GM23338 (cell line): Measurements from ENCODE around the gene PLCG2. TPM values are rescaled to one million over a fixed set of nuclear protein-coding genes. Genes with fewer than 3 reads are reported as not detected.

ENCODE experiments used
- ATAC-seq: fragments of 200-7000 bp; cut with Tn5 transposase; 3 replicates; pipeline ENCODE4 v1.9.1; 2020
- DNase-seq: peaks from one replicate; pipeline ENCODE4 v3.0.0-alpha.2; 2015; ENCODE audit warnings: low spot score
- H2AFZ ChIP-seq: fragments of 200-600 bp; sonication (generic); 2 replicates; pipeline ENCODE4 v1.8.0; 2016; ENCODE audit warnings: antibody characterized with exemption, mild to moderate bottlenecking, moderate library complexity
- H3F3A ChIP-seq: fragments of 200-600 bp; sonication (generic); replicated peaks from 2 replicates; pipeline ENCODE4 v1.8.0; 2017; ENCODE audit warnings: antibody characterized with exemption, mixed run types, low read depth
- H3K27ac ChIP-seq: fragments of 200-600 bp; sonication (generic); 2 replicates; pipeline ENCODE4 v1.6.1; 2016; ENCODE audit warnings: low read depth
- H3K27me3 ChIP-seq: fragments of 200-600 bp; sonication (generic); 2 replicates; pipeline ENCODE4 v1.8.0; 2016; ENCODE audit warnings: mild to moderate bottlenecking, mixed run types, moderate library complexity; ENCODE audit not compliant: insufficient read depth
- H3K36me3 ChIP-seq: fragments of 200-600 bp; sonication (generic); 2 replicates; pipeline ENCODE4 v1.8.0; 2016; ENCODE audit warnings: mild to moderate bottlenecking; ENCODE audit not compliant: insufficient read depth
- H3K4me1 ChIP-seq: fragments of 200-600 bp; sonication (generic); 2 replicates; pipeline ENCODE4 v1.8.0; 2016; ENCODE audit warnings: mild to moderate bottlenecking, moderate library complexity; ENCODE audit not compliant: insufficient read depth
- H3K4me2 ChIP-seq: fragments of 200-600 bp; sonication (generic); 2 replicates; pipeline ENCODE4 v1.7.1; 2017; ENCODE audit warnings: mixed run types
- H3K4me3 ChIP-seq: fragments of 200-600 bp; sonication (generic); 2 replicates; pipeline ENCODE4 v1.6.1; 2016; ENCODE audit warnings: mixed run types
- H3K79me2 ChIP-seq: fragments of 200-600 bp; sonication (generic); replicated peaks from 2 replicates; pipeline ENCODE4 v1.8.0; 2017; ENCODE audit warnings: mild to moderate bottlenecking; ENCODE audit not compliant: insufficient read depth
- H3K9me2 ChIP-seq: fragments of 200-600 bp; sonication (generic); 2 replicates; pipeline ENCODE4 v1.8.0; 2017; ENCODE audit not compliant: insufficient read depth
- H4K20me1 ChIP-seq: fragments of 200-600 bp; sonication (generic); replicated peaks from 2 replicates; pipeline ENCODE4 v1.8.0; 2017; ENCODE audit warnings: mild to moderate bottlenecking; ENCODE audit not compliant: insufficient read depth
- H3K27ac Mint-ChIP-seq: 2 replicates; pipeline ENCODE4 v1.8.0; 2020; ENCODE audit warnings: inconsistent platforms, mild to moderate bottlenecking, moderate library complexity, mixed read lengths
- H3K27me3 Mint-ChIP-seq: 3 replicates; pipeline ENCODE4 v1.8.0; 2022; ENCODE audit warnings: low read depth, mild to moderate bottlenecking, moderate library complexity, mixed read lengths, inconsistent platforms; ENCODE audit not compliant: insufficient read depth, poor library complexity
- H3K36me3 Mint-ChIP-seq: 3 replicates; pipeline ENCODE4 v1.8.0; 2021; ENCODE audit warnings: low read depth, mild to moderate bottlenecking, inconsistent platforms, moderate library complexity, mixed read lengths
- H3K4me1 Mint-ChIP-seq: 3 replicates; pipeline ENCODE4 v1.8.0; 2020; ENCODE audit warnings: mild to moderate bottlenecking, inconsistent platforms, mixed read lengths
- H3K4me3 Mint-ChIP-seq: 3 replicates; pipeline ENCODE4 v1.8.0; 2021; ENCODE audit warnings: moderate library complexity, mild to moderate bottlenecking, inconsistent platforms, mixed read lengths
- H3K9me3 Mint-ChIP-seq: 3 replicates; pipeline ENCODE4 v1.8.0; 2020; ENCODE audit warnings: moderate library complexity, mild to moderate bottlenecking, inconsistent platforms, mixed read lengths
- POLR2AphosphoS5 ChIP-seq: IDR thresholded peaks from 2 replicates; pipeline ENCODE4 v1.6.1; 2016; ENCODE audit warnings: antibody characterized with exemption, low read depth
- STAT1 ChIP-seq: IDR thresholded peaks from one replicate; pipeline ENCODE4 v1.6.1; 2016; ENCODE audit warnings: antibody characterized with exemption; ENCODE audit not compliant: unreplicated experiment
- polyA plus RNA-seq: library from polyadenylated mRNA; unstranded; fragments of >200 nt; fragmentation: Nextera tagmentation; extraction: Ambion mirVana; gene quantifications from 2 replicates; pipeline ENCODE4 v1.2.1, GENCODE V29; 2016
- total RNA-seq: library from RNA; depleted of rRNA; stranded (reverse); fragments of >200 nt; shearing (Covaris generic); gene quantifications from 2 replicates; pipeline ENCODE4 v1.2.3, GENCODE V29; 2014
- TF ChIP-seq, protein P1 (sequence below): fragments of 250-450 bp; sonication (Bioruptor Pico); IDR thresholded peaks from 2 replicates; pipeline ENCODE4 v1.5.0; 2020; ENCODE audit warnings: mild to moderate bottlenecking, moderate library complexity
- TF ChIP-seq, protein P2 (sequence below), 2 experiments: fragments of 200-600 bp in 1 of 2; sonication (generic) in 1 of 2; conservative IDR thresholded peaks; 2 replicates each; pipeline versions ENCODE4 v1.5.1 to v1.6.1; 2016 to 2017; ENCODE audit warnings: antibody characterized with exemption in 2 of 2, low read depth in 2 of 2, mild to moderate bottlenecking in 2 of 2, moderate library complexity in 1 of 2

Gene PLCG2
- total and polyA plus RNA-seq, 2 experiments from 2014 or later: 2.4 to 5.9 TPM

DNA sequence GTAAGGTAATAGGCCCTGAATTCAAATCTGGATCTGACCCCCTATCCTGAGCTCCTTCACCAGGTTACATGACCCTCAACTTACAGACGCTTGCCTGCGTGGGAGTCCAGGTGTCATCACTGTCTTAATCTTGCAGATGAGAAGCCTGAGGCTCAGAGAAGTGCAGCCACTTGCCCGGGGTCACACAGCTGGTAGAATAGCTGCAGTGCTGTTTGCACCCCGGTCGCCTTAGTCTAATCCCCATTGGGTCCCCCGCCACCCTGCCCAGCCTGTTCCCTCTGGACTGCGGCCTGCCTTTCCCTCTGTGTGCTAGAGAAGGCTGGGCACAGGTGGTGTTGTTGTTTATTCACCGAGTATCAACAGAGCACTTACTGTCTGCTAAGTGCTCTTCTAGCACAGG is 125.2 kb downstream of the PLCG2 start (continued):
- TF ChIP-seq, protein P1, sequence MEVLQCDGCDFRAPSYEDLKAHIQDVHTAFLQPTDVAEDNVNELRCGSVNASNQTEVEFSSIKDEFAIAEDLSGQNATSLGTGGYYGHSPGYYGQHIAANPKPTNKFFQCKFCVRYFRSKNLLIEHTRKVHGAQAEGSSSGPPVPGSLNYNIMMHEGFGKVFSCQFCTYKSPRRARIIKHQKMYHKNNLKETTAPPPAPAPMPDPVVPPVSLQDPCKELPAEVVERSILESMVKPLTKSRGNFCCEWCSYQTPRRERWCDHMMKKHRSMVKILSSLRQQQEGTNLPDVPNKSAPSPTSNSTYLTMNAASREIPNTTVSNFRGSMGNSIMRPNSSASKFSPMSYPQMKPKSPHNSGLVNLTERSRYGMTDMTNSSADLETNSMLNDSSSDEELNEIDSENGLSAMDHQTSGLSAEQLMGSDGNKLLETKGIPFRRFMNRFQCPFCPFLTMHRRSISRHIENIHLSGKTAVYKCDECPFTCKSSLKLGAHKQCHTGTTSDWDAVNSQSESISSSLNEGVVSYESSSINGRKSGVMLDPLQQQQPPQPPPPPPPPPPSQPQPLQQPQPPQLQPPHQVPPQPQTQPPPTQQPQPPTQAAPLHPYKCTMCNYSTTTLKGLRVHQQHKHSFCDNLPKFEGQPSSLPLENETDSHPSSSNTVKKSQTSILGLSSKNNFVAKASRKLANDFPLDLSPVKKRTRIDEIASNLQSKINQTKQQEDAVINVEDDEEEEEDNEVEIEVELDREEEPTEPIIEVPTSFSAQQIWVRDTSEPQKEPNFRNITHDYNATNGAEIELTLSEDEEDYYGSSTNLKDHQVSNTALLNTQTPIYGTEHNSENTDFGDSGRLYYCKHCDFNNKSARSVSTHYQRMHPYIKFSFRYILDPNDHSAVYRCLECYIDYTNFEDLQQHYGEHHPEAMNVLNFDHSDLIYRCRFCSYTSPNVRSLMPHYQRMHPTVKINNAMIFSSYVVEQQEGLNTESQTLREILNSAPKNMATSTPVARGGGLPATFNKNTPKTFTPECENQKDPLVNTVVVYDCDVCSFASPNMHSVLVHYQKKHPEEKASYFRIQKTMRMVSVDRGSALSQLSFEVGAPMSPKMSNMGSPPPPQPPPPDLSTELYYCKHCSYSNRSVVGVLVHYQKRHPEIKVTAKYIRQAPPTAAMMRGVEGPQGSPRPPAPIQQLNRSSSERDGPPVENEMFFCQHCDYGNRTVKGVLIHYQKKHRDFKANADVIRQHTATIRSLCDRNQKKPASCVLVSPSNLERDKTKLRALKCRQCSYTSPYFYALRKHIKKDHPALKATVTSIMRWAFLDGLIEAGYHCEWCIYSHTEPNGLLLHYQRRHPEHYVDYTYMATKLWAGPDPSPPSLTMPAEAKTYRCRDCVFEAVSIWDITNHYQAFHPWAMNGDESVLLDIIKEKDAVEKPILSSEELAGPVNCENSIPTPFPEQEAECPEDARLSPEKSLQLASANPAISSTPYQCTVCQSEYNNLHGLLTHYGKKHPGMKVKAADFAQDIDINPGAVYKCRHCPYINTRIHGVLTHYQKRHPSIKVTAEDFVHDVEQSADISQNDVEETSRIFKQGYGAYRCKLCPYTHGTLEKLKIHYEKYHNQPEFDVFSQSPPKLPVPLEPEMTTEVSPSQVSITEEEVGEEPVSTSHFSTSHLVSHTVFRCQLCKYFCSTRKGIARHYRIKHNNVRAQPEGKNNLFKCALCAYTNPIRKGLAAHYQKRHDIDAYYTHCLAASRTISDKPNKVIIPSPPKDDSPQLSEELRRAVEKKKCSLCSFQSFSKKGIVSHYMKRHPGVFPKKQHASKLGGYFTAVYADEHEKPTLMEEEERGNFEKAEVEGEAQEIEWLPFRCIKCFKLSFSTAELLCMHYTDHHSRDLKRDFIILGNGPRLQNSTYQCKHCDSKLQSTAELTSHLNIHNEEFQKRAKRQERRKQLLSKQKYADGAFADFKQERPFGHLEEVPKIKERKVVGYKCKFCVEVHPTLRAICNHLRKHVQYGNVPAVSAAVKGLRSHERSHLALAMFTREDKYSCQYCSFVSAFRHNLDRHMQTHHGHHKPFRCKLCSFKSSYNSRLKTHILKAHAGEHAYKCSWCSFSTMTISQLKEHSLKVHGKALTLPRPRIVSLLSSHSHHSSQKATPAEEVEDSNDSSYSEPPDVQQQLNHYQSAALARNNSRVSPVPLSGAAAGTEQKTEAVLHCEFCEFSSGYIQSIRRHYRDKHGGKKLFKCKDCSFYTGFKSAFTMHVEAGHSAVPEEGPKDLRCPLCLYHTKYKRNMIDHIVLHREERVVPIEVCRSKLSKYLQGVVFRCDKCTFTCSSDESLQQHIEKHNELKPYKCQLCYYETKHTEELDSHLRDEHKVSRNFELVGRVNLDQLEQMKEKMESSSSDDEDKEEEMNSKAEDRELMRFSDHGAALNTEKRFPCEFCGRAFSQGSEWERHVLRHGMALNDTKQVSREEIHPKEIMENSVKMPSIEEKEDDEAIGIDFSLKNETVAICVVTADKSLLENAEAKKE (CRISPR knock-in tag): no peak
- TF ChIP-seq POLR2AphosphoS5: no peak

DNA sequence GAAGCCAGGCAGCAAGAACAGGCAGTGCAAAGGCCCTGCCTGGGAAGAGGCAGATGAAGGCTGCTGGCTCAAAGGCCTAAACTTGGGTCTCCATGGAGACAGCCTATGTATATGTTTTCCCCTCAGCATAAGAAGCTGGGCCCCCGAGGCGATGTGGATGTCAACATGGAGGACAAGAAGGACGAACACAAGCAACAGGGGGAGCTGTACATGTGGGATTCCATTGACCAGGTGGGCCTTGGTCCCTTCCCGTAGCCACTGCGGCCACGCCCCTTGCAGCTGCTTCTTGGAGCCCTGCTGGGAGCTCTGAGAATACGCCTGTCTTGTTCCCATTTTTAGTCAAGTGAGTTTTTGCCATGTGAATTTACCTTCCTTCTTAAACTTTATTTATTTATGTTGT is 126.2 kb downstream of the PLCG2 start:
- no peak overlapping the region for H3K27ac ChIP-seq
- Mint-ChIP-seq H3K4me1 (no peaks in the 10 kb centered on the region; the same call in 2 of the 3 replicates), H3K27ac (no peak overlapping the region), H3K36me3 (peaks cover 6% of the 10 kb centered on the region; the same call in 2 of the 3 replicates), H3K9me3 (0 out of 3 replicates have a peak, but pooled peaks cover 3% of the 10 kb centered on the region), H3K27me3 (no peaks in the 10 kb centered on the region), H3K4me3 (no peak overlapping the region)
- ATAC-seq: peak; percentile 66
- H3K4me2 ChIP-seq: no peak overlapping the region
- H3K79me2 ChIP-seq: no peaks in the 10 kb centered on the region
- H4K20me1 ChIP-seq: no peaks in the 10 kb centered on the region
- H3F3A ChIP-seq: no peaks in the 10 kb centered on the region
- H3K4me3 ChIP-seq: no peak overlapping the region
- no peaks in the 10 kb centered on the region for H3K4me1 ChIP-seq
- TF ChIP-seq, protein P2, sequence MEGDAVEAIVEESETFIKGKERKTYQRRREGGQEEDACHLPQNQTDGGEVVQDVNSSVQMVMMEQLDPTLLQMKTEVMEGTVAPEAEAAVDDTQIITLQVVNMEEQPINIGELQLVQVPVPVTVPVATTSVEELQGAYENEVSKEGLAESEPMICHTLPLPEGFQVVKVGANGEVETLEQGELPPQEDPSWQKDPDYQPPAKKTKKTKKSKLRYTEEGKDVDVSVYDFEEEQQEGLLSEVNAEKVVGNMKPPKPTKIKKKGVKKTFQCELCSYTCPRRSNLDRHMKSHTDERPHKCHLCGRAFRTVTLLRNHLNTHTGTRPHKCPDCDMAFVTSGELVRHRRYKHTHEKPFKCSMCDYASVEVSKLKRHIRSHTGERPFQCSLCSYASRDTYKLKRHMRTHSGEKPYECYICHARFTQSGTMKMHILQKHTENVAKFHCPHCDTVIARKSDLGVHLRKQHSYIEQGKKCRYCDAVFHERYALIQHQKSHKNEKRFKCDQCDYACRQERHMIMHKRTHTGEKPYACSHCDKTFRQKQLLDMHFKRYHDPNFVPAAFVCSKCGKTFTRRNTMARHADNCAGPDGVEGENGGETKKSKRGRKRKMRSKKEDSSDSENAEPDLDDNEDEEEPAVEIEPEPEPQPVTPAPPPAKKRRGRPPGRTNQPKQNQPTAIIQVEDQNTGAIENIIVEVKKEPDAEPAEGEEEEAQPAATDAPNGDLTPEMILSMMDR (conservative IDR thresholded peaks at IDR 0.05; ENCODE audit: low read depth in 2 of 2): peak in 1 of 2 experiments; percentile 36; a peak in 2 of 4 replicates
- TF ChIP-seq STAT1: no peak
- no peaks in the 10 kb centered on the region for H3K9me2 ChIP-seq
- no peaks in the 10 kb centered on the region for H3K27me3 ChIP-seq
- peak; percentile 71 for DNase-seq
- H2AFZ ChIP-seq: no peak overlapping the region
- no peaks in the 10 kb centered on the region for H3K36me3 ChIP-seq
